SK-N-MC (cell line): ENCODE measurements around the gene RTL3.

Source experiments
- EZH2 ChIP-seq: fragments of 200-600 bp; sonication (generic); IDR thresholded peaks from one replicate; pipeline ENCODE4 v1.6.1; 2017; ENCODE audit warnings: antibody characterized with exemption
- FOXP2 ChIP-seq: optimal IDR thresholded peaks from 2 replicates; pipeline ENCODE3; 2011; ENCODE audit warnings: mild to moderate bottlenecking, moderate library complexity; ENCODE audit not compliant: insufficient read depth; ENCODE audit errors: extremely low read length, control extremely low read depth
- POLR2AphosphoS5 ChIP-seq: IDR thresholded peaks from 2 replicates; pipeline ENCODE4 v1.6.1; 2012; ENCODE audit warnings: mild to moderate bottlenecking, low read depth, low read length, borderline replicate concordance

DNA sequence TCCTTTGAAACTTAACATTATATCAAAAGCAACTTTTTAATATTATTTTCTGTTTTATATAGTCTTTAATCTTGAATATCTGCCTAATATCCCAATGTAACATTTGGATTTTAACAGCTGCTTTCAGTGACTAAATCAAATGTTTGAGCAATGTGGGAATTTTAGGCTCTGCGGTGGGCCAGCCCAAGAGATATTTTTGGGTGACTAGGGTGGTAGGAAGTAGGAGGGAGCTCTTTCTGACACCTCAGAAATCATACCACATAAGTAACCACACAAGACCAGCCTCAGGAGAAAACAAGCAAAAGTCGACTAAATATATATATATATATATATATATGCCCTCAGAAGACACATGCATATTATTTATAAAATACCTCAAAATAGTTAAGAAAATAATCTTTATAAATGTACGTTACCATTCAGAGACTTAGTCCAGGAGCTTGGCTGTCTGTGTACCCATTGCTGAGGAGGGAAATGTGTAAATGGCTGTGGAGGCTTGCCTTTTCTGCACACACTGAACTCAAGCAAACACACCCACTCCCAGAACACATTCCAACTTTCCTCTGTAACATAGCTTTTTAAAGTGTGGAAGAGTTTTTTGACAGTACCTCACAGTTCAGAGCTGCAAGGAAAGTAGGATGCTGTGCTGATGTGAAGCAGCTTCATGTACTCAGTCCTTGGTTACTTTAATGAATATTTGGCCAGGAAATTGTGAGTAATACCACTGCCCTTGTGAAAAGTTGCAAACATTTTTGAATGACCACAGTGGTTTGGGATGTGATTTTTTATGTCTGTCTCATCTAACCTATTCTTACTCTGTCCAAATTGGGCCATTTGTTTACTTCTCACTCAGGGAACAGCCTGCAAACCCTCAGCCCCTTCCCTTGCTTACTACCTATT, at the start of gene RTL3:
- no peak for TF ChIP-seq FOXP2
- TF ChIP-seq EZH2 = no peak
- no peak for TF ChIP-seq POLR2AphosphoS5
